DOHH2 (cell line): ENCODE measurements around the gene C10orf105.

ENCODE experiments used
- EZH2phosphoT487 ChIP-seq: fragments of 200-600 bp; sonication (generic); IDR thresholded peaks from 2 replicates; pipeline ENCODE4 v1.6.1; 2017; ENCODE audit warnings: borderline replicate concordance, mild to moderate bottlenecking, antibody characterized with exemption, low read length, moderate library complexity, mixed read lengths
- TF ChIP-seq, protein P1 (sequence below): fragments of 200-600 bp; sonication (generic); IDR thresholded peaks from one replicate; pipeline ENCODE4 v1.5.1; 2014; ENCODE audit warnings: antibody characterized with exemption, mild to moderate bottlenecking, low read depth, low read length; ENCODE audit not compliant: poor library complexity, severe bottlenecking

DNA sequence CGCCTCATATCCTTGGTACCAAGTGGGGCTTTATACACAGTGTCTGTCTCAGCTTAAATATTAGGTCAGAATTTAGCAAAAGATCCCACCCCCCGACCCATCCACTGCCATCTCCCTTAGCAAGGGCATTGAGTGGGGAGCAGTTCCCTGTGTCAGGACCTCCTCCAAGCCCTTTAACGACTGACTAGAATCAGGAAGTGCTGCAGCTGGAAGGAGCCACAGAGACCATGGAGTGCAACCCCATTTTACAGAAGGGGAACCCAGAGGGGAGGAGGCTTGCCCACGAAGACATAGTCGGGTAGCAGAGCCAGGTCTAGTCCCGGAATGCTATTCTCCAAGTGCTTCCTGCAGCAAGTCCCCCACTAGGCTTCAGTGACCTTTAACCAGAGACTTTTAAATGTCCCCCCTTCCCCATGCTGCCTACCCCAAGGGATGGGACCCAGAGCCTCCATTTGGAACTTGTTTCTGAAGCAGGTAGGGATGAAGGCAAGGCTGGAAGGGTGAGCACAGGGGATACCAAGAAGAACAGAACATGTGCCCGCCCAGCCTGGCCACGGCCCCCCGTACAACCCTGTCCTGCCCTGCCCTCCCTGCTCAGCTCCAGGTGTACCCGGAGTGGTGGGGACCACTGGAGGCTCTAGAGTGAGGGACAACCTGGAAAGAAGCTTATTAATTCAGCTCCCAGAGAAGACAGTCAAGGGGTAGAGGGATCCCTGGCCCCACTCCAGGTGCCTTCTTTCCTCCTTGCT lies 41.3 kb downstream of the C10orf105 start:
- TF ChIP-seq, protein P1, sequence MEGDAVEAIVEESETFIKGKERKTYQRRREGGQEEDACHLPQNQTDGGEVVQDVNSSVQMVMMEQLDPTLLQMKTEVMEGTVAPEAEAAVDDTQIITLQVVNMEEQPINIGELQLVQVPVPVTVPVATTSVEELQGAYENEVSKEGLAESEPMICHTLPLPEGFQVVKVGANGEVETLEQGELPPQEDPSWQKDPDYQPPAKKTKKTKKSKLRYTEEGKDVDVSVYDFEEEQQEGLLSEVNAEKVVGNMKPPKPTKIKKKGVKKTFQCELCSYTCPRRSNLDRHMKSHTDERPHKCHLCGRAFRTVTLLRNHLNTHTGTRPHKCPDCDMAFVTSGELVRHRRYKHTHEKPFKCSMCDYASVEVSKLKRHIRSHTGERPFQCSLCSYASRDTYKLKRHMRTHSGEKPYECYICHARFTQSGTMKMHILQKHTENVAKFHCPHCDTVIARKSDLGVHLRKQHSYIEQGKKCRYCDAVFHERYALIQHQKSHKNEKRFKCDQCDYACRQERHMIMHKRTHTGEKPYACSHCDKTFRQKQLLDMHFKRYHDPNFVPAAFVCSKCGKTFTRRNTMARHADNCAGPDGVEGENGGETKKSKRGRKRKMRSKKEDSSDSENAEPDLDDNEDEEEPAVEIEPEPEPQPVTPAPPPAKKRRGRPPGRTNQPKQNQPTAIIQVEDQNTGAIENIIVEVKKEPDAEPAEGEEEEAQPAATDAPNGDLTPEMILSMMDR: no peak
- TF ChIP-seq EZH2phosphoT487: no peak
